Activated B cell treated with CpG ODN at 0.5 μM for 24 hours (primary cell): ENCODE data around the gene AUTS2. TPM values are rescaled to one million over a fixed set of nuclear protein-coding genes. Genes with fewer than 3 reads are reported as not detected.

Experiments used
- ATAC-seq: fragments of 200-7000 bp; cut with Tn5 transposase; one replicate; pipeline ENCODE4 v1.10.0; 2021; ENCODE audit warnings: low read depth, mild to moderate bottlenecking, moderate library complexity
- CTCF ChIA-PET: fragments of 350-600 bp; sonication (Branson Sonifier 250); formaldehyde crosslinking; loops from one replicate; lab custom pipeline; 2021; ENCODE audit warnings: antibody characterized with exemption; lab: Charles Lee
- POLR2A ChIA-PET: fragments of 350-600 bp; sonication (Branson Sonifier 250); formaldehyde crosslinking; loops from one replicate; lab custom pipeline; 2021; ENCODE audit warnings: antibody characterized with exemption; lab: Charles Lee
- DNase-seq: peaks from one replicate; pipeline ENCODE4 v3.0.0; 2022
- H3K27ac Mint-ChIP-seq: one replicate; pipeline ENCODE4 v1.8.0; 2020; ENCODE audit warnings: mixed read lengths
- H3K27me3 Mint-ChIP-seq: one replicate; pipeline ENCODE4 v1.8.0; 2021; ENCODE audit warnings: mixed read lengths
- H3K36me3 Mint-ChIP-seq: one replicate; pipeline ENCODE4 v1.8.0; 2021; ENCODE audit warnings: low read depth, mixed read lengths
- H3K4me1 Mint-ChIP-seq: one replicate; pipeline ENCODE4 v1.8.0; 2021; ENCODE audit warnings: mixed read lengths
- H3K4me3 Mint-ChIP-seq: one replicate; pipeline ENCODE4 v1.8.0; 2020; ENCODE audit warnings: mild to moderate bottlenecking, mixed read lengths
- H3K9me3 Mint-ChIP-seq: one replicate; pipeline ENCODE4 v1.8.0; 2020; ENCODE audit warnings: mixed read lengths
- CTCF ChIP-seq: fragments of 200-600 bp; IDR thresholded peaks from one replicate; pipeline ENCODE4 v1.8.0; 2022; ENCODE audit warnings: antibody characterized with exemption, mild to moderate bottlenecking
- intact Hi-C: fragments of 100-400 bp; cut with micrococcal nuclease; formaldehyde crosslinking; loops from one replicate; pipeline ENCODE4 v1.15.1; 2024
- total RNA-seq: library from RNA; stranded (reverse); gene quantifications from 2 replicates; pipeline ENCODE4 v1.2.3, GENCODE V29; 2022

AUTS2 gene
- total RNA-seq, 1 donor from 2014 or later: 15.9 TPM

DNA sequence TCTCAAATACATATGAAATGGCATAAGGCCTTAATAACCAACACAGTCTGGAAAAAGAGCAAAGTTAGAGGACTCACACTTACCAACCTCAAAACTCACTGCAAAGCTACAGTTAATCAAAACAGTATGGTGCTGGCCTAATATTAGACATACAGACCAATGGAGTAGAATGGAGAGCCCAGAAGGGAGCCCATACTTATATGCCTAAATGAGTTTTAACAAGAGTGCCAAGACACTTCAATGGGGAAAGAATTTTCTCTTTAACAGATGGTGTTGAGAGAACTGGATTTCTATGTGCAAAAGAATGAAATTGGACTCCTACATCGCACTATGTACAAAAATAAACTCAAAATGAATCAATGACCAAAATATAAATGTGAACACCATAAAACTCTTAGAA lies 522.6 kb downstream of the AUTS2 start:
- Mint-ChIP-seq H3K9me3 (peaks cover 30% of the 10 kb centered on the region), H3K4me1 (no peaks in the 10 kb centered on the region)
- CTCF ChIA-PET: no interaction called here

DNA sequence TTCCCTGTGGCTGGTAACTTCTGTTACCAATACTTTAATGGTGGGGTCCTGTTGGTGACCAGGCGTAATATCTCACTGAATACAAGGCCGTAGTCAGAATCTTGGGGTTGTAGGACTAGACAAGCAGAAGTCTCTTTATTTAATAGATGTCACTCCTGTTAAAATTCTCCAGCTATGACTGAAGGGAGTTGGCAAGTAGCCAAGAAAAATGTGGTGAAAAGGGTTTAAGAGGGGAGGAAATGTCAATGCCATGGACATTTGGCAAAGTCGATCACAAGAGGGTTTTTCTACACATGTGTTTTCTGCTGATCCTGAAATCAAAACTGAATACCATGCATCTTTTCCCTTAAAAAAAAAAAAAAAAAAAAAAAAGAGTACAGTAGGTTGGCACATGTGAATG lies 533.5 kb downstream of the AUTS2 start:
- no peak for DNase-seq
- no peak for ATAC-seq
- H3K36me3 Mint-ChIP-seq: peaks cover 25% of the 10 kb centered on the region
- ChIA-PET POLR2A (no interaction called here), CTCF (no interaction called here)
- no peak overlapping the region for H3K27ac Mint-ChIP-seq
- intact Hi-C loops: no loop called here
- H3K4me1 Mint-ChIP-seq: no peaks in the 10 kb centered on the region
- no peak overlapping the region for H3K4me3 Mint-ChIP-seq
- H3K9me3 Mint-ChIP-seq: no peaks in the 10 kb centered on the region
- no peaks in the 10 kb centered on the region for H3K27me3 Mint-ChIP-seq
- no peak for TF ChIP-seq CTCF

More for the DNA sequence above, 522.6 kb downstream of the AUTS2 start:
- POLR2A ChIA-PET: no interaction called here
- Mint-ChIP-seq H3K36me3 (peaks cover 65% of the 10 kb centered on the region), H3K27ac (no peak overlapping the region), H3K27me3 (no peaks in the 10 kb centered on the region), H3K4me3 (no peak overlapping the region)
- no peak for TF ChIP-seq CTCF
- intact Hi-C loops: no loop called here
- ATAC-seq (no peak), DNase-seq (no peak)

DNA sequence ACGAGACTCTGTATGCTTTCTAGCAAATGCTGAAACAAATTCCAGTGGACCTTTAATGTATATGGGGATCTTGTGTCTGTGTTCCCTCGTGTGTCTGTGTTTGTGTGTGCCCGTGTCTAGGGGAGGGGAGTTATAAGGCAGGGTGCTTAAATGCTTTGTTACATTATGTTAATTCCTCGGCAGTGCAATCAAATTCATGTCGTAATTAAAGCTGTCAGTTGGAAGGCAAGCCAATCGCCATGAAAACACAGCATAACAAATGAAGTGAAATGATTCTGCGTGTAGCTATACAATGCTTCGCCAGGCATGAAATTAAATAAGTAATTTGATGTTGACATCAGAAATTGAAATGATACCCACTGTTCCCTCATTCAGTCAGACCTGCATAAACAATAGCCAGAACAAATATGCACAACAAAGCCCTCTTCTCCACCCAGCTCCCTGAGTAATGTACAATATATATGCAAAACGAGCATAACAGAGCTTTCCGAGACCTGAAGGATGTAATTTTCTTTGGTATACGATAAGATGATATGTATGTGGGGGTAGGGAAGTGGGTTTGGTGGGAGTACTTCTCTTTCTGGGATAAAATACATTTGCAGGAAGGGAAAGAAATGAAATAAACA lies 534.1 kb downstream of the AUTS2 start:
- ChIA-PET POLR2A (no interaction called here), CTCF (no interaction called here)
- ATAC-seq (no peak), DNase-seq (no peak)
- TF ChIP-seq CTCF: no peak
- Mint-ChIP-seq H3K9me3 (no peaks in the 10 kb centered on the region), H3K36me3 (peaks cover 24% of the 10 kb centered on the region), H3K27ac (no peak overlapping the region), H3K27me3 (no peaks in the 10 kb centered on the region), H3K4me1 (no peaks in the 10 kb centered on the region), H3K4me3 (no peak overlapping the region)
- intact Hi-C loops: no loop called here

DNA sequence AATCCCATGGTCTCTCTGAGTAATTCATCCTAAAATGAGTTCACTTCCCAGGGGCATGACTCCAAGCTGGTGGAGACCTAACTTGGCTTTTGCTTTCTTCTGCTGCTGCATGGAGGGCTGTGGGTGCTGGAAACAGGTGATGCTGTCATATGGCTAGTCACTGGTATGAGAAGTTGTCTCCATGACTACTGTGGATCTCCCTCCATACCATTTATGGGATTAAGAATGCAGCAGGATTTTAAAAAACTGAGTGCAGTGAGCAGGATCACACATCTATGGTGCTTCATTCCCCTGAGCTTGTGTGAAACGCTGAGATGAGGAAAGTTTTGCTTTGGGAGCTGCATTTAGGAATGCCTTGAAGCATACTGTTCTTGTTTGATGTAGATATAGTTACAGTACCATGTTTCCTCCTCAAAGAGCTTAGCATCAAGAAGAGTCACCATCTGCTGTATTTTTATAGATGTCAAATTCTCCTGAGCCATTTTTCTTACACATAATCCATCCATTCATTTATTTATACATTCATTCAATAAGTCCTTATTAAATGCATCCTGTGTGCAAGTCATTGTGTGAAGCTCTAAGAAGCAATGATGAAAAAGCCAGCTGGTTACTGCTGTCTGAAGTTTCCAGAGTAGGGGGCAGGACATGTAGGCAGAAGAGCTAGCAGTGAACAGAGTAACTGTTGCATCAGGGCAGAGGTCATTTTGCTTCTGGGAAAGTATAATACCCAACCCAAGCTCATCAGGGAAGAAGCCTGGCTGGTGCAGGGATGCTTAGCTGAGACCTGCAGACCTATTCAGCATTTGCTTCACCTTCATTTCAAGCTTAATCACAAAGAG lies 534.8 kb downstream of the AUTS2 start:
- no peak overlapping the region for H3K4me3 Mint-ChIP-seq
- no peak for DNase-seq
- H3K9me3 Mint-ChIP-seq: no peaks in the 10 kb centered on the region
- POLR2A ChIA-PET: no interaction called here
- no peak for ATAC-seq
- H3K36me3 Mint-ChIP-seq: peaks cover 21% of the 10 kb centered on the region
- H3K27ac Mint-ChIP-seq: no peak overlapping the region
- no peaks in the 10 kb centered on the region for H3K27me3 Mint-ChIP-seq
- H3K4me1 Mint-ChIP-seq: no peaks in the 10 kb centered on the region
- intact Hi-C loops: no loop called here
- no peak for TF ChIP-seq CTCF
- CTCF ChIA-PET: no interaction called here

DNA sequence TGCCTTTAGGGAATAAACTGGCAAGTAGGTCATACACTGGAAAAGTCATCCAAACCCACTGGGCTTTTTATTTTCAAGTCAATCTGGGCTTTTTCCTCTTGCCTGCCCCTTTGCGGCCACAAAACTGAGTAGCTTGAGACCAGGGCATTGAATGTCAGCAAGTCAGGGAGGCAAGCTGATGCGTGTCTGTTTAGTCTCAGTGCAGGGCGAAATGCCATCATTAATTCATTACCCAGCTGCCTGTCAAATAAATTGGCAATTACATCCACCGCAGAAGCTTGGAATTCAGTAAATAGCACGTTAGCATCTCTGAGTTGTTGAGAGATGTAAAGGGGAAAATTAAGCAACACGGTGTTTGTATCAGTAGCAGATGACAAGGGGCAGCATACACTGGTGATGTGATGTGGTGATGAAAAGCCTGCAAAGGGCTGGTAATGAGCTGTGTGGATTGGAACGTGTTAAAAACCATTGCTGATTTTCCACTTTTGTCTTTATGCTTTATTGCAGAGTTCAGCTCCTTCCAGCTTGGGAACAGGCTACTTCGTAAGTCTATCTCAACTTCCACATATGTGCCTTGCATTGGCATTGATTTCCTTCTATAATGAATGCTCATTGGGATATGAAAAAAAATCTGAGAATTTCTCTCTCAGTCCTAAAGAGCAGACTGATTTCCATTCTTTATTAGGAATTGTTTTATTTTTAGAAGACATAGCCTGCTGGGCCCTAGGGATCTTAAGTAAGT lies 535.9 kb downstream of the AUTS2 start:
- Mint-ChIP-seq H3K4me3 (no peak overlapping the region), H3K4me1 (no peaks in the 10 kb centered on the region), H3K36me3 (peaks cover 18% of the 10 kb centered on the region), H3K27ac (no peak overlapping the region), H3K27me3 (no peaks in the 10 kb centered on the region), H3K9me3 (no peaks in the 10 kb centered on the region)
- no peak for TF ChIP-seq CTCF
- no peak for DNase-seq
- ChIA-PET CTCF (no interaction called here), POLR2A (no interaction called here)
- ATAC-seq: no peak
- intact Hi-C loops: no loop called here
